ENCODE data around the gene TRAPPC3L.

Gene TRAPPC3L

GRCh38 chr6:116463301-116463700 is 82.2 kb downstream of the TRAPPC3L start:
- no peak for DNase-seq (ENCODE audit: low read depth)
- H3K4me3 ChIP-seq (ENCODE audit: low read depth, low read length) = no peak overlapping the region
- no peak for TF ChIP-seq CTCF (IDR thresholded peaks at IDR 0.05; ENCODE audit: control insufficient read depth, extremely low read depth, insufficient read depth)

GRCh38 chr6:116461932-116462885 is 83.3 kb downstream of the TRAPPC3L start:
- DNase-seq (ENCODE audit: low read depth) = no peak
- TF ChIP-seq CTCF (IDR thresholded peaks at IDR 0.05; ENCODE audit: control insufficient read depth, extremely low read depth, insufficient read depth) = no peak
- H3K4me3 ChIP-seq (ENCODE audit: low read depth, low read length) = no peak overlapping the region

- DNase-seq (ENCODE audit: low read depth) = no peak
- no peak within 1 kb of the TSS for H3K4me3 ChIP-seq (ENCODE audit: low read depth, low read length)
- no peak for TF ChIP-seq CTCF (IDR thresholded peaks at IDR 0.05; ENCODE audit: control insufficient read depth, extremely low read depth, insufficient read depth)
Measured at GRCh38 chr6:116461331-116461931, 84.1 kb downstream of the TRAPPC3L start, which contains the start of gene CALHM6. CALHM6 (plus strand) TSS chr6:116461375; CDS start chr6:116461930, 555 bp downstream.

GRCh38 chr6:116459927-116460326 is 85.6 kb downstream of the TRAPPC3L start:
- no peak for DNase-seq (ENCODE audit: low read depth)
- no peak for TF ChIP-seq CTCF (IDR thresholded peaks at IDR 0.05; ENCODE audit: control insufficient read depth, extremely low read depth, insufficient read depth)
- H3K4me3 ChIP-seq (ENCODE audit: low read depth, low read length) = no peak overlapping the region

GRCh38 chr6:116458264-116458663 is 87.2 kb downstream of the TRAPPC3L start:
- no peak for DNase-seq (ENCODE audit: low read depth)
- H3K4me3 ChIP-seq (ENCODE audit: low read depth, low read length) = no peak overlapping the region
- TF ChIP-seq CTCF (IDR thresholded peaks at IDR 0.05; ENCODE audit: control insufficient read depth, extremely low read depth, insufficient read depth) = no peak

- DNase-seq (ENCODE audit: low read depth) = no peak
- TF ChIP-seq CTCF (IDR thresholded peaks at IDR 0.05; ENCODE audit: control insufficient read depth, extremely low read depth, insufficient read depth) = no peak
Measured at GRCh38 chr6:116456927-116457326, 88.6 kb downstream of the TRAPPC3L start.

More at GRCh38 chr6:116456927-116457326, 88.6 kb downstream of the TRAPPC3L start:
- no peak overlapping the region for H3K4me3 ChIP-seq (ENCODE audit: low read depth, low read length)
